T follicular helper cell (primary cell): ENCODE measurements around the gene RNGTT.
"Not testable (repeated sequence)": the region's sequence is repeated elsewhere in the genome, so short reads cannot be mapped to it uniquely, and the experiment has no call there.

Experiments used
- DNase-seq: peaks from one replicate; pipeline ENCODE4 v3.0.0-alpha.2; 2020; ENCODE audit warnings: low read depth

RNGTT gene

DNA sequence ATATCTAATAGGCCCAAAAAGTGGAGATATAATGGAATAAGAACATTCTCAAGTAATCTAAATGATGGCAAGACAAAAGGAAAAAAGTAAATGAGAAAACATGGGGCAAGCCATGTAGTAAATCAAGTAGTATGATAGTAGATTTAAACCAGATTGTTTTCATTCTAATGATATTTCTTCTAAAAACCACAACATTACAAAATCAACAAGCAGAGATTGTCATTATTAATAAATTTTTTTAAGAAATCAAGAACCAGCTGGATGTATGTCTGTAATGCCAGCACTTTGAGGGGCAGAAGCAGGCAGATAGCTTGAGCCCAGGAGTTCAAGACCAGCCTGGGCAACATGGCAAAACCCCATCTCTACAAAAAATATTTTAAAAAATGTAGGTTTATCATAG lies 155.0 kb downstream of the RNGTT start:
- no peak for DNase-seq

DNA sequence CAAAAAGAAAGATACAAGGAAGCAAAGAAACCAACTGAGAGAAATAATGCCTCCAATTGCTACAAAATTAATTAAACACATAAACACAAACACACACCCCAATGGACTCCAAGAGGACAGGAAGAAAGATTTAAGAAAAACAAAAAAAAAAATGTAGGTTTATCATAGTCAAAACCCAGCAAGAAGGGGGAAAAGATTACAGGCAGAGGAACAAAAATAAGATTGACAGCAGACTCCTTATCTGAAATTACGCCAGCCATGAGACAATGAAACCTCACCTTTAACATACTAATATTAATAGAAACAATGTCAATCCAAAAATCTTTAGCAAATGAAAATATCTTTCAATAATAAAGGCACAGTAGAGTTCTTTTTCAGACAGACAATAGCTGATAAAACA lies 155.8 kb downstream of the RNGTT start:
- no peak for DNase-seq

DNA sequence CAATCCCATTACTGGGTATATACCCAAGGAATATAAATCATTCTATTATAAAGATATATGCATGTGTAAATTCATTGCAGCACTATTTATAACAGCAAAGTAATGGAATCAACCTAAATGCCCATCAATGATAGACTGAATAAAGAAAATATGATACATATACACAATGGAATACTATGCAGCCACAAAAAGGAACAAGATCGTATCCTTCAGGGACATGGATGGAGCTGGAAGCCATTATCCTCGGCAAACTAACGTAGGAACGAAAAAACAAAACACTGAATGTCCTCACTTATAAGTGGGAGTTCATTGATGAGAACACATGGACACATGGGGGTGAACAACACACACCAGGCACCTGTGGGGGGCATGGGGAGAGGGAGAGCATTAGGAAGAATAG lies 156.7 kb downstream of the RNGTT start:
- no peak for DNase-seq

- no peak for DNase-seq
Measured at GRCh38 chr6:88804701-88805100, 158.7 kb downstream of the RNGTT start.

DNA sequence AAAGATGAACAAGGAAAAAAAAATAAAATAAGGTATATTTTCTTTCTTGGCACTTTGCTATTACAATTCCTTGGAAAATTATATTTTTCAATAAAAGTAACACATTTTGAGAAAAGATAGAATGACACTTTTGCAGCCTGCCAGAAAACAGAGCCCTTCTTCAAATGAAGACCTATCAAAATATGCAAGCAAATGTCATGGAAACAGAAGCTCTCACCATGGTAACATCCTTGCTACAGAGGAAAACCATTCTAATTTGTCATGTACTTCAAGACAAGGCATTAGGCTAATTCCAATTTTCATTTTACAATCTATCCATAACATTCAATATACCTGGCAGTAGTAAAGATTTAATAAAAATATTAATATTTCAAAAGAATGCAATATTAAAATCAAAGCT lies 177.9 kb downstream of the RNGTT start:
- DNase-seq: no peak

DNA sequence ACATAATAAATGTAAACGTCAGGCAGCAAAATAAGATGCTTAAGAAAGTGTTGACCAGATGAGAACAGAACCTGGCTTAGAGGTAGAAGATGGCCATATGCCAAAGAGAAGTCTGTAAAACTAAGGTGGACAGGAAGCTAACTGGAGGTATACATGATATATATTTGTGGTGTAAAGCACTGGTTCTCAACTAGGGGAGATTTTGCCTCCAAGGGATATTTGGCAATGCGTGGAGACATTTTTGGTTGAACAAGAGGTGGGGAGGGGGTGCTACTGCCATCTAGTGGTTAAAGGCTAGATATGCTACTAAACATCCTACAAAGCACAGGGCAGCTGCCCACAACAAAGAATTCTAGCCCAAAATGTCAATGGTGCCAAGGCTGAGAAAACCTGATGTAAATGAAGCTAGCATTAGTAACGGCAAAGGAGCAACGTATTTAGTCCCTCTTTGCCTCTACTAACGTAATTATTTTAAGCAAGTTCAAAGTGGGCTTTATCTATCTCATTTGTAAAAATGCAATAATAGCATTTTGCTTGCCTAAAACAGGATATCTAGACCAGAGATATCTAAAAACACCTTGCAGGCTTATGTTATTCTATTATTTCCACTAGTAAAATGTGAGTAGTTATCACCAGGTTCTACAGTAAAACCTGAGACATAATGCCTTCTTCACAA lies 182.6 kb downstream of the RNGTT start:
- DNase-seq: peak; percentile 7

DNA sequence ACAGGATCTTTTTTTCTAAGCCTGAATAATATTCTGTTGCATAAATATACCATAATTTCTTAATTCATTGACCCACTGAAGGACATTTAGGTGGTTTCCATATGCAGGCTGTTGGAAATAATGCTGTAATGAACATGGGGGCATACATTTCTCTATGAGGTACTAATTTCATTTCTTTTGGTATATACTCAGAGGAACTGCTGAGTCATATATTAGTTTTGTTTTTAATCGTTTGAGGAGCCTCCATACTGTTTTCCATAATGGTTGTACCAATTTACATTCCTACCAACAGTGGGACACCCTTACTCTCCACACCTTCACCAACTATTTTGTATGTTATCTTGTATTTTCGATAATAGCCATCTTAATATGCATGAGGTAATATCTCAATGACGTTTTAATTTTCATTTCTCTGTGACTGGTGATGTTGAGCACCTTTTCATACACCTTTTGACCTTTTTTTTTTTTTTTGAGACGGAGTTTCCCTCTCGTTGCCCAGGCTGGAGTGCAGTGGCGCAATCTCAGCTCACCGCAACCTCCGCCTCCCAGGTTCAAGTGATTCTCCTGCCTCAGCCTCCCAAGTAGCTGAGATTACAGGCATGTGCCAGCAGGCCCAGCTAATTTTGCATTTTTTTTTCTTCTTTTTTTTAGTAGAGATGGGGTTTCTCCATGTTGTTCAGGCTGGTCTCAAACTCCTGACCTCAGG lies 187.4 kb downstream of the RNGTT start:
- DNase-seq: no peak

- DNase-seq: not testable (repeated sequence)
Measured at GRCh38 chr6:88768114-88768513, 195.3 kb downstream of the RNGTT start.

DNA sequence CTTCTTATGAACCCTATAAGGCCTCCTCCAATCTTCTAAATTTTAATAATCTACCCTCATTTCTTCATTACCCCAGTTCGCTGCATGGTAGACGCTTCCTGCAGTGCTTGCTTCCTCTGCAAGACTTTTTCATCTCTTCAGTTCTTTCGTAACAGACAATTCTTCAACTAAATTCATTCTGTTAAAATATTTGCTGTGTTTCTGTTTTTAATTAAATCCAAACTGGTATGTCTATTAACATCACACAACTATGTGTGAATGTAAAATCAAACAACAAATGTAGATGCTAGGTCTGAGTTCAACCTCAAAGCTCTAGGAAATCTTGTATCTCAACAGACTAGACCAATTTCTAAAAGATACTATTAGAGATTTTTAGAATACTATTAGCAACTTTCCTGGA lies 199.3 kb downstream of the RNGTT start:
- no peak for DNase-seq

DNA sequence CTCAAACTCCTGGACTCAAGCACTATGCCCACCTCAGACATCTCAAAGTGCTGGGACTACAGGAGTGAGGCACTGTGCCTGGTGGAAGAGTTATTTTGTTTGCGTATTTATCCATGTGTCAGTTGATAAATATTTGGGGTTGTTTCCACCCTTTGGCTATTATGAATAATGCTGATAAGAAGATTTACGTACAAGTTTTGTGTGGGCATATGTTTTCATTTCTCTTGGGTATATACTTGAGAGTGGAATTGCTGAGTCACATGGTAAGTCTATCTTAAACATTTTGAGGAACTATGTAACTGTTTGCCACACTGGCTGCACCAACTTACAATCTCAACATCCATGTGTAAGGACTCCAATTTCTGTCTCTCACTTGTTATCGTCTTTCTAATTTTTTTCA lies 200.3 kb downstream of the RNGTT start:
- no peak for DNase-seq

DNA sequence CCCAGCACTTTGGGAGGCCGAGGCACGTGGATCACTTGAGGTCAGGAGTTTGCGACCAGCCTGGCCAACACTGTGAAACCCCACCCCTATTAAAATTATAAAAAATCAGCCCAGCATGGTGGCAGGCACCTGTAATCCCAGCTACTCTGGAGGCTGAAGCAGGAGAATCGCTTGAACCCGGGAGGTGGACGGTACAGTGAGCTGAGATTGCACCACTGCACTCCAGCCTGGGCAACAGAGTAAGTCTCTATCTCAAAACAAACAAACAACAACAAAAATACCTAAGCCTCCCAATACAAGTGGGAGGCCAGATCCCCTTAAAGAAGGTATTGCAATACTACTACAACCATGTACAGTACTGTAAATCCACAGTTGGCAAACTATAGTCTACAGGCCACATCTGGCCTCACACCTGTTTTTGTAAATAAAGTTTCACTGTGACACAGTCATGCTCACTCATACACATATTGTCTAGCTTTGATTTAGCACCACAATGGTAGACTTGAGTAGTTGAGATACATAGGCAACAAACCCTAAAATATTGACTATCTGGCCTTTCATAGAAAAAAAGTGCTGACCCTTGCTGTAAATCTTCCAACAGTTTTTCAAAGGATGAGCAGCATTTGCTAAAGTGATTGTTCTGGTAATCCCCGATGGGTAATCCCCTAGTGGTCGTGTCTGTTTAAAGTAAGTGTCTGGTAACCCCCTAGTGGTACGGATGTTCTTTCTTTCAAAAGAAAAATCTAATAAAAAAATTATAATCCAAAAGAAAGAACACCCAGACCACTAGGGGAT lies 202.0 kb downstream of the RNGTT start:
- DNase-seq: no peak

GRCh38 chr6:88760091-88760490 lies 203.3 kb downstream of the RNGTT start:
- no peak for DNase-seq

GRCh38 chr6:88750936-88751335 lies 212.5 kb downstream of the RNGTT start:
- no peak for DNase-seq

DNA sequence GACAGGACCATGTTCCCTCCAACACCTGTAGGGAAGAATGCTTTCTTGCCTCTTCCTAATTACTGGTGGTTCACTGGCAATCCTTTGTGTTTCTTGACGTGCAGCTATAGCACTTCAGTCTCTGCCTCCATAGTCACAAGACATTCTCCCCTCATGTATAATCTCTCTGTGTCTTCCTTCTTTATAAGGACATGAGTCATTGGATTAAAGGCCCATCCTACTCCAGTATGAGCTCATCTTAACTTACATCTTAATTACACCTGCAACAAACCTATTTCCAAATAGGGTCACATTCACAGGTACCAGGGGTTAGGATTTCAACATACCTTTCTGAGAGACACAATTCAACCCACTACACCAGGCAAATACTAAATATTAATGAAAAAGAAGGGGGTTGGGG lies 213.6 kb downstream of the RNGTT start:
- DNase-seq: no peak

DNA sequence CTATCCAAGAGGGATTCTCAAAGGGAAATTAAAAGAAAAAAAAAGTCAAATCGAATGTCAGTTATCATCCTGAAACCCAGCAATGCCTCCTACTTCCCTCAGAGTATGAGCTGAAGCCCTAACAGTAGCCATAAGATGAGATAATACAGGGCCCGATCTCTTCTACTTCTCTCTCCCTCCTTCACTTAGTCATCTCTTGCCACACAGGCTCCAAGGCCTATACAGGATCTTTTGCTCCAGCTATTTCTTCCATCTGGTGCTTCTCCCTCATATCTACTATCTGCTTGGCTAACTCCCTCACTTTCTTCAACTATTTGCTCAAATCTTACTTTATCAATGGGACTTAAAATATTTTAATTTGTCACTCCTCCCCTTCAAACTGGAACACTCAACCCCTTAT lies 215.3 kb downstream of the RNGTT start:
- no peak for DNase-seq

DNA sequence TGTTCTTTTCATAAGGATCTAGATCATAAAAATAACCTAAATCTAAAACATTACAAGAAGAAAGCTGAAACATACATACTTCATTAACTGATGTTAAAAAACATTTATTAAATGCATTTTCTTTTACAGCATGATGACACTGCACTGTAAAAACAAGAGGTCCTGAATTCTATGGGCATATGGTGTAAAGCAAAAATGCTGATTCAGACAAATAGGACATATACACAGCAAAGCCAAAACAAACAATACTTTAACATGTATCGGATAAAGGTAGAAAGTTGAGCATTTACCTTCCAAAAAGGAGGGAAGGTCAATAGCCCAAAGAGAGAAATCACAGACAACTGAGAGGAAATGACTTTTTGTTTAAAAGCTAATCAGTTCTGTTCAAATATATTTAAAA lies 221.5 kb downstream of the RNGTT start:
- DNase-seq: no peak

DNA sequence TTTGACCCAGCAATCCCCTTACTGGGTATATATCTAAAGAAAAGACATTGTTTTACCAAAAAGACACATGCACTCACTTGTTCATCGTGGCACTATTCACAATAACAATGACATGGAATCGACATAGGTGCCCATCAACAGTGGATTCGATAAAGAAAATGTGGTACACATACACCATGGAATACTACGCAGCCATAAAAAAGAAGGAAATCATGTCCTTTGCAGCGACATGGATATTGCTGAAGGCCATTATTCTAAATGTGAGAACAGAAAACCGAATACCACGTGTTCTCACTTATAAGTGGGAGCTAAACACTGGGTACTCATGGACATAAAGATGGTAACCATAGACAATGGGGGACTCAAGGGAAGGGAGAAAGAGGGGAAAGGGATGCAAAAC lies 222.3 kb downstream of the RNGTT start:
- DNase-seq: no peak

DNA sequence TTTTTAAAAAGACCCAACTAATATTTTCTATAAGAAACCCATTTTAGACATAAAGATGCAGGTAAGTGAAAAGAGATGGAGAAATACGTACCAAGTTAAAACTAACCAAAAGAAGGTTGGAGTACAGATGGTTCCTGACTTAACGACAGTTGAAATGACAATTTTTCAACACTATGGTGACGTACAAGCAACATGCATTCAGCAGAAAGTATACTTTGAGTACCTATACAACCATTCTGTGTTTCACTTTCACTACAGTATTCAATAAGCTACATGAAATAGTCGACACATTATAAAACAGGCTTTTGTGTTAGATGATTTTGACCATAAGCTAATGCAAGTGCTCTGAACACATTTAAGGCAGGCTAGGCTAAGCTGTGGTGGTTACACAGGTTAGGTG lies 228.9 kb downstream of the RNGTT start:
- no peak for DNase-seq

GRCh38 chr6:88730611-88731011 lies 232.8 kb downstream of the RNGTT start:
- no peak for DNase-seq

GRCh38 chr6:88728756-88729155 lies 234.7 kb downstream of the RNGTT start:
- no peak for DNase-seq

GRCh38 chr6:88726409-88726808 lies 237.0 kb downstream of the RNGTT start:
- not testable (repeated sequence) for DNase-seq

DNA sequence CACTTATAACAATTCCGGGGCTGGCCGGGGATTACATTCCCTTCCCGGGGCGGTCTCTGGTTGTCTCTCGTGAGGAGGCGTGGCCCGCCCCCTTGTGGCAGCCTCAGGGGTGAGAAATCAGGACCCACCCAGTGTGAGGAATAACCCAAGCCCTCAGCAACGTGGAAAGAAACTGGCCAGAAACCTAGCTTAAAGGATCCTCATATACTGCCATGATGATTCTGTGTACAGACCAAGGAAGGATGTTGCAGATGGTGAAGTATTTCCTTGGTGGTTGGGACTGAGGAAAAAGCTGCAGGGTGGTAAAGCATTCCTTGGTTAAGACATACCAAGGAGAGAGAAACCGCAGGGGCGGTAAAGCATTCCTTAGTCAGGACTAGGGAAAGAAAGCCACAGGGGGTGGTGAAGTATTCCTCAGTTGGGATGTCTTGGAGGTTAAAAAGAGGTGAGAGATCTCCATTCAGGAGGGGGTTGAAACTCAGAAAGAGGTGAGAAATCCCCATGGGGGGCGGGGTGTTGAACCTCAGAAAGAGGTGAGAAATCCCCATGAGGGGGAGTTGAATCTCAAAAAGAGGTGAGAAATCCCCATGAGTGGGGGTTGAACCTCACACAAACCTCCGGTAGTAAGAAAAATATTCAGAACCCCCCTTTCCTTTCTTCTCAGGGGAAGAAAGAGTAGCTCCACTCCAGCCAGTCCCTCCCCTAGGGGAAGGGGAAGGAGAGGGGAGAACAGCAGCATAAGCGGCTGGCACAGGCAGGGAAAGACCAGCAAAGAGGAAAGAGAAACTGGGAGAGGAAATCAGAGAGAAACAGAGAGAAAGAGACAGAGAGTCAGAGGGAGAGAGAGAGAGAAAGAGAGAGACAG lies 238.1 kb downstream of the RNGTT start:
- no peak for DNase-seq
